NCI-H2171 treated with DMSO at 0.1 percent for 48 hours (cell line): ENCODE measurements around the gene PTPRN2.

Source experiments
- DNase-seq: peaks from one replicate; lab custom pipeline; 2025; lab: John Stamatoyannopoulos, UW

PTPRN2 gene

DNA sequence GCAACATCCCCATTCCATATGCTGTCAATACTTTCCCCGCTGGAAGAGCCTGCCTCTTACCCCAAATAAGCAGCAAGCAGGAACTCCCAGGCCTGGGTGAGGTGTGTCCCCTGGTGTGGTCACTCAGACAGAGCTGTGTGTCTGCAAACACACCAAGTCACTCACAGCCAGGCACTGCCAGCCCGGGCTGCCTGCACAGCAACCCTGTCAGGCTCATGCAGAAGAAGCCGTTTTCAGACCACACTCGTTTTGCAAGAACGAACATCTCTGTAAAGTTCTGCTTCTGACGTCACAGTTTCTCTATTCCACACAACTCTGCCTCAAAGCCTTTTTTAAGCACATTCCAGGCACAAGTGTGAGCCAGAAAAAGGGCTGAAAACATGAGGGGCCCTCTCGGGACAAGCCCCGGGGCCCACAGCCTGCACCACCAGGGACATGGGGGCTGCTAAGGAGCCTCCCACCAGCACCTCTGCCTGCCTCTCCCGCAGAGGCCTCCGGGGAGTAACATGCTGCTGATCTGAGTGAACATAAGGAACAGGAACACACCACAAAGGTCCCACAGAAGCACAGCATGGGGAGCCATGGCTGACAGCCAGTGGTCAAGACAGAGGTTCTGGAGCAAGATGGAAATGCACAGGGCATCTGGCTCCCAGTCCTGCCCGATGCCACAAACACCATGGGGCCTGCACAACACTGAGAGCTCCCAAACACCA is 11.4 kb downstream of the PTPRN2 start:
- no peak for DNase-seq

- DNase-seq = no peak
Observed at GRCh38 chr7:158574308-158575036, 13.2 kb downstream of the PTPRN2 start.

DNA sequence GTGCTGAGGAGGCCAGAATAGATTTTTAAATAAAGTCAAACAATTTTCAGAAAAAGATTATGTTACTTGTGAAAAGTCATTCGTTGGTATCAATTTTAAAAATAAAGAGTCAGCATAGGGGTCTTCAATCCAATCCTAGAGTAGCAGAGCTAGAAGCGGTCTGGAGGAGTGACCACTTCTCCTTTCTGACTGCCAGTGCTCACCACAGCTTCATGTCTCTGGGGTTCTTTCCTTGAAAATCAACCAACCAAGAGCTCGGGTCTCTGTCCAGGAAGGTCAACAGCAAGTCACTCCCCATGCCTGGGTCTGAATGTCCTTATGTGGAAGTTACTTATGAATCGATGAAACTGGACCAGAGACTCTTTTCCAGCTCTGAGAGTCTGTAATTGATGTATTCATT is 14.3 kb downstream of the PTPRN2 start:
- no peak for DNase-seq

- peak; percentile 83 for DNase-seq
Observed at GRCh38 chr7:158572000-158572828, 15.4 kb downstream of the PTPRN2 start.

- no peak for DNase-seq
Observed at GRCh38 chr7:158570449-158571170, 17.0 kb downstream of the PTPRN2 start.

DNA sequence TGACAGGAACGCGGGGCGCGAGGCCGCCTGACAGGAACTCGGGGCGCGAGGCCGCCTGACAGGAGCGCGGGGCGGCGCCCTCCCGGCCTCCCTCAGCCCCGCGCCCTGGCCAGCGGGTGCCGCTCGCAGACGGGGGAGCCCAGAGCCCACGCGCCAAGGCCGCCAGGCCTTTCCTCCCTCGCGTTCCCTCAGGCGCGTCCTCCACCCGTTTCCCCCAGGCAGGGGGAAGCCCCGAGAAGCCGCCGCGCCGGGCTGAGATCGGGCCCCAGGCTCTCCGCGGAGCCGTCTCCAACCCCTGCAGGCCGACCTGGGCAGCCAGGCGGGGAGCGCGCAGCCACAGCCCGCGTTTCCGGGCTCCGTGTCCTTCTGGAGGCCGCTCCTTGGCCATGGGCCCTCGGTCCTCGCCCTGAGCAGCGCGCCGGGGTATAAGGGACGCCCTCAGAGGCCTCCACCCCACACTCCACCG is 17.7 kb downstream of the PTPRN2 start:
- no peak for DNase-seq

DNA sequence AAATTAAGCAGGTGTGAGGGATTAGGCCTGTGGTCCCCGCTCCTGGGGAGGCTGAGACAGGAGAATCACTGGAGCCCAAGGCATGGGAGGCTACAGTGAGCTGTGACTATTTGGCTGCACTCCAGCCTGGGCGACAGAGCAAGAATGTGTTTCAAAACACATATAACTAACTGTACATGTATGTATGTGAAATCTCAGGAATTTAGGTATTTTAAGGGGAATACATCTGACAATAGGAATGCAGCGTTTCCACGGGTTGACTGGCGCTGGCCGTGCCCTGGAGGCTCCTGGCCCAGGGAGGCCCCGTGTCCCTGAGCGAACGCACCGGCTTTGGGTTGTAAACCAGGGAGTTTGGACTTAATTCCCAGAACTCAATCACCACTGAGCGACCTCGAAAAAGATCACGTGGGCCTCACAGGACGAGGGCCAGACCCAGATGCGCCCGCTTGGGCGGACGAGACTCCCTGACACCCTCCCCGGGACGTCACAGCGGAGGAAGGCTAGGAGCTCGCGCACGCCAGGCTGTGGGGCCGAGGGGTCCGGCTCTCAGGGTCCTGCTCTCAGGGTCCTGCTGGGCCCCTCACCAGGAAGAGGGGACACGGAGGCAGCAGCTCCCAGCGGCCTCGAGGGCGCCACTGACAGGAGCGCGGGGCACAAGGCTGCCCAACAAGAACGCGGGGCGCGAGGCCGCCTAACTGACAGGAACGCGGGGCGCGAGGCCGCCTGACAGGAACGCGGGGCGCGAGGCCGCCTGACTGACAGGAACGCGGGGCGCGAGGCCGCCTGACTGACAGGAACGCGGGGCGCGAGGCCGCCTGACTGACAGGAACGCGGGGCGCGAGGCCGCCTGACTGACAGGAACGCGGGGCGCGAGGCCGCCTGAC is 18.4 kb downstream of the PTPRN2 start:
- no peak for DNase-seq

GRCh38 chr7:158567153-158567603 is 20.4 kb downstream of the PTPRN2 start:
- DNase-seq = no peak

GRCh38 chr7:158564663-158565035 is 23.0 kb downstream of the PTPRN2 start:
- no peak for DNase-seq

GRCh38 chr7:158563911-158564662 is 23.5 kb downstream of the PTPRN2 start:
- no peak for DNase-seq

DNA sequence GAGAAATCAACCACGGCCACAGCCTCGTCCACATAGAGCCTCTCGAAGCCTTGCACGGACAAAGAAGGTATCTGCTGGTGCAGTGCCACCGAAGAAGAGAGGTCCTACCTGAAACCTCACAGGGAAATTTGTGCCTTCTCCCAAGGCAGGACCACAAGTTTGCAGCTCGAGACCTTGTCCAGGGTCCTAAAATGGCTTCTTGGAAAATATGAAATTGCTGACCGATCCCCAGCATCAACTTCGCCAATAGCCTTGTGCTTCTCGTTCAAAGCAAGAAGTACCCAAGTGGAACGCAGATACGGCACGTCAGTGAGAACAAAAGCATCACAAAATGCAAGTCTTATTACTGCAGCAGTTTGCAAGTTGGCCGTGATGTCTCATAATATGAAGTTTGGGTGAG is 24.6 kb downstream of the PTPRN2 start:
- no peak for DNase-seq

DNA sequence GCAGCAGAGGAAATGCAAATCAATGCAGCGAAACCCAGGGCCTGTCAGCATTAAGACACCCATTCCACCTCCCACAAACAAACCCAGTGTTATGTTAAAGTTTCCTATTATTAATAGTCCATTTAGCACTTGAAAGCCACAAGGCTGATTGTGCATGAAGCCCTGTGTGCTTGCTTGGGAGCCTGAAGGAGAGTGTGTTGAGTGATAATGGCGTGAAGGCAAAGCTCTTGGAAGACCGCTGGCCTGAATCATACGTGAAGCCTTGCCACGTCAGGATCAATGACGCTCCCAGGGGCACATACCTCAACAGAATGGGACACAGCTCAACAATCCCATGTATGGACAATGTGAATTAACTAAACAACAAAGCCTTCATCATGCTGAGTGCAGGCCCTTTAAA is 25.1 kb downstream of the PTPRN2 start:
- no peak for DNase-seq

GRCh38 chr7:158561659-158562058 is 26.0 kb downstream of the PTPRN2 start:
- no peak for DNase-seq

DNA sequence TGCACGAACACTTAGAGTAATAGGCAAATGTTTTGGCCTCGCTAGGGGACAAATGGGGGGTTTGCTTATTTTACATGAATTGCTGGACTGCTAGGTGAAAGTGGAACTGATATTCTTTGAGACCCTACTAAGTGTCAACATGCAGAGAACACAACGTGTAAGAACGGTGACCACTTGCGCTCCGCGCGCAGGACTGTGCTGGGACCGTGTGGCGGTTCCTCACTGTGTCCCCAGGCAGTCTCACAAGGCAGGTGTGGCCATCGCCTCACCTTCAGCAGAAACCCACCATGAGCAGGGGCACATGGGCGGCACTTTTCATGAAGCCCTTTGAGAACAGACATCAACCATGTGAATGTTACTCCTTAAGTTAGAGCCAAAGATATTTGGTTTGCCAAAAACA is 27.2 kb downstream of the PTPRN2 start:
- DNase-seq = no peak

DNA sequence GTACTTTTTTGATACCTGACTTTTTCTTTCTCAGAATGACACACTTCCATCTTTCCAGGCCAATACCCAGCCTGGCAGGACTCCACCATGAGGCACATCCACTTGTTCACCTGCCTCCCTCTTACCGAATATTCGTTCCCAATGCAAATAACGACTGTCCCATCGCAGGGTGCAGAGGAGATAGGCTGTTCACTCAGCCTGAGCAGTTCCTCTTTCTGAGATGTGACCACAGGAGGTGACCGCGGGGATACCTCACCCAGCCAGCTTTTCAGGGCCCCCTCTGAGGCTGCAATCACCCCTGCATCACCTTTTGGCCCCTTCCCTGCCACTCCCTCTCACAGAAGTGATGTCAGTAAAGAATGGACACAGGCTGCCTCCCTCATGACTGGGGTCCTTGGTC is 28.3 kb downstream of the PTPRN2 start:
- no peak for DNase-seq

DNA sequence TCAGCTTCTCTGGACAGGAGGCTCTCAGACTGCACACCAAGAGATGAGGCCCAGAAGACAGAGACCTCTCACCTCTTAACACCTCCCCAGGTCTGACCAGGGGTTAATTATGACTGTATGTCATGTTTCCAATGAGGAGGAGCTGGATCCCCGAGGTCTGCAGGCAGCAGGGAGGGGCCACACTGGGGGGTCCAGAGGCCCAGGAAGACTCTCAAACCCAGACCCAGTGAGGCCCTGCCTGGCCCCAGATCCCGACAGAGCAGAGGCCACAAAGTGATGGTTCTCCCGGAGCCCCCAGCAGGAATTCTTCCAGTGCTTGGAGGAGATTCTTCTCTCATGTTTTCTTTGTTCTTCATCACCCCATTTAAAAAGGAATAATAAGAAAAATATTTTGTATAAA is 28.8 kb downstream of the PTPRN2 start:
- no peak for DNase-seq

DNA sequence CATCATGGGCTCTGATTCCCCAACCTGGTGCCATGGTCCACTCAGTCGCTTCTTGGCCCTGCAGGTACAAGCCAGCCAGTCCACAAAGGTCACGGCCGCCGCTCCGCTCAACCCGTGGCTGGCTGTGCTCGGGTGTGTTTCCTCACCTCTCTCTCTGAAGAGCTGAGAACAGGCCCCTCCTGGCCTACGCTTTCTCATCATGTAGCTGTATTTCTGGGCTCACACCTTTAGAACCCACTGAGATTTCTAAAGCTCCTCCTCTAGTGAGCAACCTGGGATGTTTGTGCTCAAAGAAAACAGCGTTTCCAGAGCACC is 30.2 kb downstream of the PTPRN2 start:
- DNase-seq = no peak

- DNase-seq = no peak
Observed at GRCh38 chr7:158556721-158557440, 30.7 kb downstream of the PTPRN2 start.

GRCh38 chr7:158555034-158555520 is 32.5 kb downstream of the PTPRN2 start:
- no peak for DNase-seq
